Uterus (tissue), 2 donors: ENCODE results near the gene HSPA1B.

Experiments
- POLR2A ChIP-seq, 2 donors: fragments of 450-650 bp; IDR thresholded peaks; one replicate each; pipeline ENCODE4 v1.6.1; 2016; ENCODE audit warnings: antibody characterized with exemption in 2 of 2, mild to moderate bottlenecking in 1 of 2, moderate library complexity in 1 of 2
- TF ChIP-seq, protein P1 (sequence below), 4 experiments: fragments of 200-600 bp in 2 of 4; fragments of 450-650 bp in 2 of 4; sonication (generic) in 2 of 4; IDR thresholded peaks; one replicate each; pipeline ENCODE4 v1.5.1; 2016 to 2019; ENCODE audit warnings: antibody characterized with exemption in 4 of 4, mild to moderate bottlenecking in 2 of 4, moderate library complexity in 1 of 4

DNA sequence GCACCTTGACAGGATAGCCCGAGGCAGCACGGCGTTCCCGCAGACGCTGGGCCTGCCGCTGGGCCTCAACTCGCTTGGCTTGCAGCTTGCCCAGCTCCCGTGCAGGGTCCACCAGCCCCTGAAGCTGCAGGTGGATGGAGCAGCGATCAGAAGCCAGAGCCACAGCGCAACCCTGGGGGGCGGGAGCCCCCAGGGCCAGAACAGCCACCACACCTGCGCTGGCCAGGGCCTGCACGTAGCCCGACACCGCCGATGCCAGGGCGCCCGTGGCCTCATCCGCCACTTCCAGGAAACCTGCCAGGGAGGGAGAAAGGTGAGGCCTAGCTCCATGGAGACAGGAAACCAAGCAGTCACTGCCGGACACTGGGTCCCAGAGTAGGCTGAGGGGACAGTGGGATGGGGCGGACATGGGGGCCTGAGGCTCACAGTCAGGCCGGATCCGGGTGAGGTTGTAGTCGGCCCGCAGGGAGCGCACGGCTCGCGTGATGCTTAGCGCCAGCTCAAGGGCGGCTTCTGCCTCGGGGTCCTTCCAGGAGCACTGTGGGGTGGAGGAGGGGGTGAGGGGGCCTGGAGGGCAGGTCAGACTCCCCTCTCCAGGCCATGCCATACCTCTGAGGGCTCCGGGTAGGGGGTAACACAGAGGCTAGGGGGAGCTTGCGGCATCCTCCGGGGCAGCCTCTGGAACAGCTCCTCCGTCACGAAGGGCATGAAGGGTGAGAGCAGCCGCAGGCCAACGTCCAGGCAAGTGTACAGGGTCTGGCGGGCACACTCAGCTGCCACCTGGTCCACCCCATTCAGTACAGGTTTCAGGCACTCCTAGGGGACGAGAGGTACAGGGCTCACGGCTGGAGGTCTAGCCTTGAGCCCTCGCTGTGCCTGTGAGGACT, 48.3 kb upstream of the HSPA1B start:
- no peak for TF ChIP-seq POLR2A (IDR thresholded peaks at IDR 0.05)
- TF ChIP-seq, protein P1, sequence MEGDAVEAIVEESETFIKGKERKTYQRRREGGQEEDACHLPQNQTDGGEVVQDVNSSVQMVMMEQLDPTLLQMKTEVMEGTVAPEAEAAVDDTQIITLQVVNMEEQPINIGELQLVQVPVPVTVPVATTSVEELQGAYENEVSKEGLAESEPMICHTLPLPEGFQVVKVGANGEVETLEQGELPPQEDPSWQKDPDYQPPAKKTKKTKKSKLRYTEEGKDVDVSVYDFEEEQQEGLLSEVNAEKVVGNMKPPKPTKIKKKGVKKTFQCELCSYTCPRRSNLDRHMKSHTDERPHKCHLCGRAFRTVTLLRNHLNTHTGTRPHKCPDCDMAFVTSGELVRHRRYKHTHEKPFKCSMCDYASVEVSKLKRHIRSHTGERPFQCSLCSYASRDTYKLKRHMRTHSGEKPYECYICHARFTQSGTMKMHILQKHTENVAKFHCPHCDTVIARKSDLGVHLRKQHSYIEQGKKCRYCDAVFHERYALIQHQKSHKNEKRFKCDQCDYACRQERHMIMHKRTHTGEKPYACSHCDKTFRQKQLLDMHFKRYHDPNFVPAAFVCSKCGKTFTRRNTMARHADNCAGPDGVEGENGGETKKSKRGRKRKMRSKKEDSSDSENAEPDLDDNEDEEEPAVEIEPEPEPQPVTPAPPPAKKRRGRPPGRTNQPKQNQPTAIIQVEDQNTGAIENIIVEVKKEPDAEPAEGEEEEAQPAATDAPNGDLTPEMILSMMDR (IDR thresholded peaks at IDR 0.05) = no peak
